Measurements from ENCODE around the gene CXCR2.

- TF ChIP-seq CTCF (IDR thresholded peaks at IDR 0.05 in 8 of 11, conservative IDR thresholded peaks at IDR 0.05 in 3 of 11) (no peak), POLR2A (IDR thresholded peaks at IDR 0.05) (no peak), POLR2AphosphoS5 (IDR thresholded peaks at IDR 0.05) (no peak)
Measured at GRCh38 chr2:218123986-218124385, 1.8 kb upstream of the CXCR2 start.
